ENCODE results near the gene COPRS.

The COPRS gene

GRCh38 chr17:31882571-31882970 lies 23.5 kb upstream of the COPRS start (continued):
- TF ChIP-seq CSRNP3 (CRISPR knock-in tag; IDR thresholded peaks at IDR 0.05) (no peak), TCF4 (CRISPR knock-in tag; IDR thresholded peaks at IDR 0.05; ENCODE audit: borderline replicate concordance) (no peak), BACH2 (CRISPR knock-in tag; IDR thresholded peaks at IDR 0.05; ENCODE audit: borderline replicate concordance) (no peak), GLIS3 (CRISPR knock-in tag; IDR thresholded peaks at IDR 0.05) (no peak), ZNF70 (CRISPR knock-in tag; IDR thresholded peaks at IDR 0.05) (no peak), TOX (CRISPR knock-in tag; IDR thresholded peaks at IDR 0.05; ENCODE audit: borderline replicate concordance) (no peak), ESRRG (CRISPR knock-in tag; IDR thresholded peaks at IDR 0.05) (no peak), SNAI2 (CRISPR knock-in tag; IDR thresholded peaks at IDR 0.05) (no peak), ZFP3 (CRISPR knock-in tag; IDR thresholded peaks at IDR 0.05) (no peak), ZC3H10 (CRISPR knock-in tag; IDR thresholded peaks at IDR 0.05) (no peak), OSR1 (CRISPR knock-in tag; IDR thresholded peaks at IDR 0.05) (no peak), CSDC2 (CRISPR knock-in tag; IDR thresholded peaks at IDR 0.05) (no peak), ZNF8 (CRISPR knock-in tag; IDR thresholded peaks at IDR 0.05) (no peak), ARNTL (CRISPR knock-in tag; IDR thresholded peaks at IDR 0.05; ENCODE audit: borderline replicate concordance, low read depth) (no peak), ZFP30 (CRISPR knock-in tag; IDR thresholded peaks at IDR 0.05) (no peak)

- no peak for TF ChIP-seq PATZ1 (CRISPR knock-in tag; IDR thresholded peaks at IDR 0.05; ENCODE audit: borderline replicate concordance)
- no peak for TF ChIP-seq ZNF565 (CRISPR knock-in tag; conservative IDR thresholded peaks at IDR 0.05; ENCODE audit: low read depth)
- no peak for TF ChIP-seq TCF4 (CRISPR knock-in tag; IDR thresholded peaks at IDR 0.05; ENCODE audit: borderline replicate concordance)
- no peak for TF ChIP-seq POU6F1 (CRISPR knock-in tag; IDR thresholded peaks at IDR 0.05; ENCODE audit: borderline replicate concordance, low read depth)
- TF ChIP-seq RARB (CRISPR knock-in tag; IDR thresholded peaks at IDR 0.05), result no peak
- ATAC-seq, result no peak
These were observed 21.3 kb upstream of the COPRS start for GRCh38 chr17:31880311-31880710.

GRCh38 chr17:31878703-31879073 lies 19.6 kb upstream of the COPRS start:
- no peak for ATAC-seq
- no peak for TF ChIP-seq ARNTL (CRISPR knock-in tag; IDR thresholded peaks at IDR 0.05; ENCODE audit: borderline replicate concordance, low read depth)
- TF ChIP-seq CSDC2 (CRISPR knock-in tag; IDR thresholded peaks at IDR 0.05), result no peak
- TF ChIP-seq ZC3H10 (CRISPR knock-in tag; IDR thresholded peaks at IDR 0.05), result no peak
- TF ChIP-seq TOX (CRISPR knock-in tag; IDR thresholded peaks at IDR 0.05; ENCODE audit: borderline replicate concordance), result no peak

GRCh38 chr17:31877911-31878702 lies 19.1 kb upstream of the COPRS start:
- TF ChIP-seq ZFP3 (CRISPR knock-in tag; IDR thresholded peaks at IDR 0.05) (no peak), ESRRG (CRISPR knock-in tag; IDR thresholded peaks at IDR 0.05) (no peak), TOX (CRISPR knock-in tag; IDR thresholded peaks at IDR 0.05; ENCODE audit: borderline replicate concordance) (no peak), BACH2 (CRISPR knock-in tag; IDR thresholded peaks at IDR 0.05; ENCODE audit: borderline replicate concordance) (no peak), ZNF70 (CRISPR knock-in tag; IDR thresholded peaks at IDR 0.05) (no peak), GLIS3 (CRISPR knock-in tag; IDR thresholded peaks at IDR 0.05) (no peak), ZFP30 (CRISPR knock-in tag; IDR thresholded peaks at IDR 0.05) (no peak), TCF4 (CRISPR knock-in tag; IDR thresholded peaks at IDR 0.05; ENCODE audit: borderline replicate concordance) (no peak)
- no peak for ATAC-seq

- ATAC-seq, result no peak
- TF ChIP-seq TCF4 (CRISPR knock-in tag; IDR thresholded peaks at IDR 0.05; ENCODE audit: borderline replicate concordance) (no peak), CSDC2 (CRISPR knock-in tag; IDR thresholded peaks at IDR 0.05) (no peak), PATZ1 (CRISPR knock-in tag; IDR thresholded peaks at IDR 0.05; ENCODE audit: borderline replicate concordance) (no peak), TOX (CRISPR knock-in tag; IDR thresholded peaks at IDR 0.05; ENCODE audit: borderline replicate concordance) (no peak), ZC3H10 (CRISPR knock-in tag; IDR thresholded peaks at IDR 0.05) (no peak), ISL1 (CRISPR knock-in tag; IDR thresholded peaks at IDR 0.05) (no peak), BACH2 (CRISPR knock-in tag; IDR thresholded peaks at IDR 0.05; ENCODE audit: borderline replicate concordance) (no peak), ZNF8 (CRISPR knock-in tag; IDR thresholded peaks at IDR 0.05) (no peak)
These were observed 18.3 kb upstream of the COPRS start for GRCh38 chr17:31877341-31877740.
